NOMO-1 treated with DMSO at 0.1 percent for 48 hours (cell line): ENCODE data around the gene NOP10.
A peak's percentile ranks its signal among the peaks of the same experiment; 100 is the strongest.
"Not testable (repeated sequence)": the region's sequence is repeated elsewhere in the genome, so short reads cannot be mapped to it uniquely, and the experiment has no call there.

Source experiments
- DNase-seq: peaks from one replicate; lab custom pipeline; 2025; ENCODE audit not compliant: unreplicated experiment; lab: John Stamatoyannopoulos, UW

NOP10 gene

DNA sequence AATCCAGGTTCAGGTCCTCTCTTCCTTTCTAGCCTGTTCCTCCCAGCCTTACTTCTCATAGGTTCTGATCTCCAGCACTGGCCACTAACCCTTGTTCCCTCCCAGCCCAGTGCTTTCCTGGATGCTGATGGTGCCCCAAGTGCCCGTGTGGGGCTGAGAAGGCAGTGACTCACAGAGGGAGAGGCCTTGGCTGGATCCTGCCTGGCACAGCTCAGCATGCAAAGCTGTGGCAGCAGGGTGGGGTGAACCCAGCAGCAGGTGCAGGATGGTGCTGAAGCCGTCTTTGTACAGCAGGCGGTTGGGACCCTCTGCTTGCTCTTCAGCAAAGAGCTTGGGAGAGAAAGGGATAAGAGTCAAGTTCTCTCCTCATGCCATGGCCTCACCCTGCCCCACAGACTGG lies 16.5 kb upstream of the NOP10 start:
- DNase-seq: no peak

- DNase-seq: no peak
Observed at GRCh38 chr15:34358948-34359347, 16.0 kb upstream of the NOP10 start.

DNA sequence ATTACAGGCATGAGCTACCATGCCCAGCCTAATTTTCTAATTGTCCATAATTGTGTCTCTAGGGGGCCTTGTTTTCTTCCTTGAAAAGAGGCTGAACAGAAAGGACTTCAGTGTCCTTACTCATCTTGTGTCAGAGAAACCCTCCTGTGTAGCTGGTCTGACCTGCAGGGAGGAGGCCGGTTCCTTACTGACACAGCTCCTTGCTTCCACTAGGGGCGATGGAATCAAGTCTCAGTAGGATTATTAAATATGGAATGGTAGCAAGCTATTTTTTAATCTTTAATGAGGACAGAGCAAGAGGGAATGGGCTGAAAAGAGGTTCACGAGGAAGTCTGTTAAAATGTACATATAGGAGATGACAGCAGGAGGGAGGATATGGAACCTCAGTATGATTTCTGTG lies 15.4 kb upstream of the NOP10 start:
- DNase-seq: no peak

DNA sequence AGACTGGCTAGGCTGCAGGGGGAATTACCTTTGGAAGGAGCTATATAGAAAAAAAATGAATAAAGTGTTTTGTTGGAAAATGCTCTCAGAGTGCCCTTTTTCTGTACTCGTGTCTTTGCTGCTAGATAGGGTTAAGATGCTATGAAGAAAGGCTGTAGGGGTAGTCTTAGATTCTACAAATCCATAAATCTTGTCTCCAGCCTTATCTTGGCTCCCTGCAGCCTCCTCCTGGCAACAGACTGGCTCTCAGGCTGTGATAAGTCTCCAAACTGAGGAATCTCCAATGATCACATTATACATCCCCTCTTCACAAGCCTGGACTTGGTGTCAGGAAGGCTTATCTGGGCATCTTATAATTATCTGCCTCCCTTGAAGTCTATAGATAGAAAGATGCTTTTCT lies 14.7 kb upstream of the NOP10 start:
- DNase-seq: no peak

DNA sequence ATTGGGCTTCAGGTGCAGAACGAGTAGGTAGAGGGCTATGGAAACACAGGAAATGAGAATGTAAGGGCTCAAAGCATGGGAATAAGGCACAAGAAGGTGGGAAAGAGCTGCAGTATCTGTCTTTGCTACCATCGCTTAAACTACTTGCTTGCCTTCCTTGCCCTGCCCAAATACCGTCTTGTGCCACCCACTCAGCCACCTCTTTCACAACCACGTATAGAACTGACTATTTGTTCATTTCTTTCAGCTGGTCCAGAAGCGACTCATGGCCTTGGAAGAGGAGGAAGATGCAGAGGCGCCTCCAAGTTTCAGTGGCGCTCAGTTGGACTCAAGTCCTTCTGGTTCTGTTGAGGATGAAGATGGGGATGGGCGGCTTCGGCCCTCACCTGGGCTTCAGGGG lies 12.3 kb upstream of the NOP10 start:
- DNase-seq: no peak

GRCh38 chr15:34354286-34354685 lies 11.3 kb upstream of the NOP10 start:
- no peak for DNase-seq

DNA sequence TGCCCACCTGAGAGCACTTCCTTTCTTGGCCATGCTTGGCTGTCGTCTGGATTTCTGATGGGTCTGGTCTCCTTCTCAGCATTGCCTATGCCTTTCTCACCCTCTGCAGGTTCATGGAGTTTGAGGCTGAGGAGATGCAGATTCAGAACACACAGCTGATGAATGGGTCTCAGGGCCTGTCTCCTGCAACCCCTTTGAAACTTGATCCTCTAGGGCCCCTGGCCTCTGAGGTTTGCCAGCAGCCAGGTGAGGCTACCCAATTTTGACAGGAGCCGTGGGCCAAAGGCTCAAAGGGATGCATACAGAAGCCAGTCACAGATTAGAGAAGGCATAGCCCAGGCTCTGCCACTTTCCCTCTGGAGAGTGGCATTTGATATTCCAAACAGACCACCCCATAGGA lies 10.7 kb upstream of the NOP10 start:
- DNase-seq: no peak

- not testable (repeated sequence) for DNase-seq
Observed at GRCh38 chr15:34352996-34353395, 10.1 kb upstream of the NOP10 start.

- no peak for DNase-seq
Observed at GRCh38 chr15:34349769-34350168, 6.8 kb upstream of the NOP10 start.

DNA sequence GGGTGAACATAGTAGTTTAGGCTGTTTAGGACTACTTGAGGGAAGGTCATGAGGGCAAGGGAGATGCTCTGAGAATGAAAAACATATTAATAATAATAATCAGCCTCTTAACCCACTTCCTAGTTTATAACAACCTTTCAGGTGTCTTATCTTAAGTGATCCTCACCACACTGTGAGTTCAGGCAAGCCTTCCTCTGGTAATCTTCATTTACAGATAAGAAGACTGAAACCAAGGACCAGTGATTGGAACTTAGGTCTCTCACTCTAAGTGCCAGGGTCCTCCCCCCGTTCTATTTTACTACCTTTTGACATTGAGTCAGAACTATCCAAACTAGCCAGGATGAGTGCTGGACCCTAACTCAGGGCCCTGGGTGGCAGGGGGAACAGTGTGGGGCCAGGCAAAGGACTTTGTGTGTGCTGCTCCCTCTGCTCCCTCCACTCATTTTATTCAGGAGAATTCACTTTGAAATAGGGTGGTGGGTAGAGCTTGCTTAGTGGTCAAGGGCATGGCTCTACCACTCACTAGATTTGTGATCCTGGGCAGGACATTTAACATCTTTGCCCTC lies 5.9 kb upstream of the NOP10 start:
- no peak for DNase-seq

GRCh38 chr15:34347951-34348638 lies 5.2 kb upstream of the NOP10 start:
- DNase-seq: no peak

- not testable (repeated sequence) for DNase-seq
Observed at GRCh38 chr15:34342213-34342736, 661 bp downstream of the NOP10 start.

DNA sequence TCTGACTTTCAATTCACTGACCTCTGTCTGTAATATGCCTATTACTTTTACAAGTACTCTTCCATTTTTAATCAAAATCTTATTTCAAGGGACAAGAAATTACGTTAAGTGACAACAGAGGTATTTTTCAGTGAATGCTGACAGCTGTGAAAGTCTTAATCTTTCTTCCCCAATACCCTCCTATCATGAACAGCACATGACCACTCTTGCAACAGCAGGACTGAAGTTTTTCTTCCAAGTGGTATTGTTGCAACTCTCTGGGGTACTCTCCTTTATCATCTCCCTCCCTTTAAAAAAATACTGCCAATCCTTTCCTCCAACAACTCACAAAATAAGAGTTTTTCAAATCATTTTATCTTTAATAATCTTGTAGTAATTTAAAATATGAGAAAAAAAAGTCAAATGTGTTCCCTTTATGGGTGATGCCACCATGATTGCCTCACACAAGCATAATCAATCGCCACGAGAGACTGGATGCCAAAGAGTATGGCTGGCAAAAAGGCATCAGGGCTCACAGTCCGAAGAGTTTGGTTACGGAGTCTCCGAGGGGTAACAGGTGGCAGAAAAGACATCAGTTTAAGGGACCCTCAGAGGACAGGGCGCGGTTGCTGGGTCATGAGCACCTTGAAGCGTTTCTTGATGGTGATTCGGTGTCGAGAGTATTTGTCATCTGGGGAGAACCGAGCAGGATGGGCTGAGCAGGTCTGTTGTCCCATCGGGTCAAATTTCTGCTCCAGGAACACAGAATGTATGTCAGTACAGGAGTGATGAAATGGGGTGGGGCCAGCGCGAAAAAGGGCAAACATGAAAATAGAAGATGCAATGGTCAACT lies 1.3 kb downstream of the NOP10 start:
- no peak for DNase-seq

DNA sequence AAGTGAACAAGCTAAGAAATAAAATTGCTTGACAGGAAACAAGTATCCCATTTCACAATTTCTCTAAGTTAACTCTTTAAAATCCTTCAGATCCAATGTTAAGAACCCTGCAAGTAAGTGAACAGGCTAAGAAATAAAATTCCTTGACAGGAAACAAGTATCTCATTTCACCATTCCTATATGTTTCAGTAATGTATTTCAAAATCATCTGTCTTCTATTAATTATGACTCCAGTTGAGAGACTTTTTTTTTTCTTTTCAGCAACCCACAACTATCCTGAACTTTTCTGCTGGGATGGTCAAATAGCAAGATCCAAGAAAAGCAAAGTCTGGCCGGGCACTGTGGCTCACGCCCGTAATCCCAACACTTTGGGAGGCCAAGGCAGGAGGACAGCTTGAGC lies 3.0 kb downstream of the NOP10 start:
- DNase-seq: no peak

- no peak for DNase-seq
Observed at GRCh38 chr15:34338347-34338746, 4.6 kb downstream of the NOP10 start.

- DNase-seq: peak; percentile 92
Observed at GRCh38 chr15:34337557-34338306, 5.2 kb downstream of the NOP10 start, which contains the start of gene SLC12A6. Gene SLC12A6 (minus strand): TSS chr15:34337781. CDS start chr15:34336680, 1,101 bp downstream.

DNA sequence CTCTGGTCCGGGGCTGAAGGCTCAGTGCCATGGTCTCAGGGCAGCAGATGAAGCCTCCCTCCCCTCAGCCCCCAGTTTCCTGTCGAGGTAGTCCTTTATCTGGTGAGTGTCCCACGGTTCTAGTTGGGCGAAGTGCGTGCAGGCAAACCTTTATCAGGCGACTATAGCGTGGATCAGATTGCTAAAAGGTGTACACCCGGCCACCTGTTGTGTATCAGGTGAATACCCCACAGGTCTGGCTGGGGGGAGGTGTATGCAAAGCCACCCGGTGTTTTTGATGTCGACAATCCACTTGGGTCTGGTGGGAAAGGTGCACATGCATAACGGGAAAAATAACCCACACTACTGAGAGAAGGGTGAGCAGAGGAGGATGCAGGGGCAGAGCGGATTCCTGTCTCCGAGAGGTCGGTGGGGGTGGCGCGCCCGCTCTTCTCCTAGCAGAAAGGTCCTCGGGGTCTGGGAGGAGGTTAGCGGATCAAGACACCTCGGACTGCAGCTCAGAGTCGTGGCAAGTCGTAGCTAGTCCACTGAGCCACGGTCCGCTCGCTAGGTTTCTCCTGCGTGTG lies 5.9 kb downstream of the NOP10 start:
- DNase-seq: no peak

DNA sequence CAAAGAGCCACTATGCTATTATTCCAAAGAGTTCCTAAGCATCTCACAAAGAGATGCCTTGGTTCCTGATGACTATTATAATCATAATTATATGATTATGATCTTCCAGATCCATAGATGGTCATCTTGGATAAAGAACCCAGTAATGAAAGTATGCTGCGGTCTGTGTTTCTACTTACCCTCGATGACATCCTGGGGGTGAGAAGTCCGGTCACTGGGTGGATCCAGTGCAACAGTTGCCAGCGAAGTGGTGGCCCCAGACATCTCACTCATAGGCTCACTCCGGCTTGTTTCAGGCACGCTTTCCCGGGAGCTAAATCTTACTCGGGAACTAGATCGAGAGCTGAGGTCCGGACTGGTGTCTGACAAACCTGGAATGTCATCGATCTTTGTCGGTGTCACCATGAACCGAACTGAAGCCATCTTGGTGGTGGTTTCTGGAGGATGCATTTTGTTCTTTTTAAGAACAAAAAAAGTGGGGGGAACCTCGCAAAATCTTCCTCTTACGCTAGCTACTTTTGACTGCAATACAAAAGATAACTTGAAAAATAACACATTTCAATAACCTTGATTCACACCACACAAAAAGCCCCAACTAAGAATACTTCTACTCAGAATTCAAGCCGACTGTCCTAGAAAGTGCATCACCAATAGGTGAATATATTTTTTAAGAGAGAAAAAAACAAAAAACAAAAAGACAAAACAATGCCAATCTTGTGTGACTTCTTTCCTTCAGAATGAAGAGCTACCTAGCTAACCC lies 6.5 kb downstream of the NOP10 start:
- no peak for DNase-seq

DNA sequence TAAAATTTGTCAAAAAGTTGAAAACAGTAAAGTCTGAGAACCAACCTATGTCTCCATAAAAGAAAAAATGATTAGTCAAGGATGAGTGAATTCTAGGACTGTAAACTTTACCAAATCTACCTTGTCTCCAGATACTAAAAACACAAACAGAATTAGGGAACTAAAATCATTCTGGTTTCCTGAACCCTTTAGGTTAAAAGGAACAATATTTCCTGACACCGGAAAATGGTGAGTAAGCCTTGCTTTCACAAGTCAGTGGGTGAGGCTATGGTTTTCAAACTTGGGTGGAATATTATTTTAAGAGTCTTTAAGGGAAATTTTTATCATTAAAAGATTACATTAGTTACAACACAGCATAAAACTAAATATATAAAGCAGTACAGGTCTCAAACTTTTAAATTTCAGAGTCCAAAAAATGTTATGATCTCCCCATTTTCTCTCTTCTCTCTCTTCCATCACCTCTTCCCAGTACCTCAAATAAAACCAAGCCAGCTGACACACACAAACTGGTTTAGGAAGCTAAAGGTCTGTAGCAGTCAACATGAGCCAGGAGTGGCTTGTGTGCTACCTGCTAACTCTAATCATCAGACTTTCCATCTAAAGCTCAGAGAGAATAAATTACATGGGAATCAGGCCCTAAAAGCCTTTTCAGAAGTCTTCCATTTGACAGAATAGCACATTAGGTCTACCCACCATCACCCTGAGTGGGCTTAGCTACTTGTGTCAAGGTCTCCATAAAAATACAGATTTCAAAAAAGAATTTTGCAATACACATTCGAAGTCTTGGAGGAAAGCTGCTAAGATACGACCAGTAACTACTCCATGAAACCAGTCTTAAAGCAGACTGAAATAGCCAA lies 7.5 kb downstream of the NOP10 start:
- peak; percentile 67 for DNase-seq
